Ovary (tissue), 3 donors: ENCODE data around the gene SLCO2A1.

Source experiments
- CTCF ChIP-seq, 3 donors: fragments of 450-650 bp in 2 of 3; fragments of 200-600 bp in 1 of 3; IDR thresholded peaks; one replicate each; pipeline versions ENCODE4 v1.5.1 to v1.8.0; 2016 to 2022; ENCODE audit warnings: antibody characterized with exemption in 3 of 3, mild to moderate bottlenecking in 1 of 3
- POLR2A ChIP-seq: fragments of 450-650 bp; IDR thresholded peaks from one replicate; pipeline ENCODE4 v1.6.1; 2017; ENCODE audit warnings: antibody characterized with exemption, mild to moderate bottlenecking, moderate library complexity
- donor health status: DM: no; HTN: no; CAD: no.

GRCh38 chr3:133944641-133945380, 84.9 kb downstream of the SLCO2A1 start:
- TF ChIP-seq CTCF (IDR thresholded peaks at IDR 0.05) (no peak), POLR2A (no peak)
